Bronchial epithelial cell (primary cell): Measurements from ENCODE around the gene ANAPC15. TPM values are rescaled to one million over a fixed set of nuclear protein-coding genes. Genes with fewer than 3 reads are reported as not detected.

ENCODE experiments used
- DNase-seq: peaks from one replicate; pipeline ENCODE4 v3.0.0-alpha.2; 2010; ENCODE audit warnings: low read depth
- FAIRE-seq: peaks from 2 replicates; lab custom pipeline; 2011; peaks lifted over from hg19 to GRCh38; lab: Jason Lieb, UNC
- H3K27me3 ChIP-seq: 2 replicates; pipeline ENCODE4 v1.5.1; 2011; ENCODE audit warnings: low read length; ENCODE audit not compliant: control insufficient read depth, insufficient read depth
- H3K36me3 ChIP-seq: 2 replicates; pipeline ENCODE4 v1.5.1; 2011; ENCODE audit warnings: low read length; ENCODE audit not compliant: control insufficient read depth, insufficient read depth
- H3K4me3 ChIP-seq: 2 replicates; pipeline ENCODE4 v1.5.1; 2011; ENCODE audit warnings: mild to moderate bottlenecking, low read depth, low read length, control low read depth
- CTCF ChIP-seq: IDR thresholded peaks from 2 replicates; pipeline ENCODE4 v1.5.1; 2011; ENCODE audit warnings: mild to moderate bottlenecking, moderate library complexity, low read length, control low read depth, inconsistent platforms; ENCODE audit not compliant: insufficient read depth, severe bottlenecking
- total RNA-seq: library from RNA; depleted of rRNA; stranded (reverse); fragments of >200 nt; gene quantifications from 2 replicates; pipeline ENCODE4 v1.2.1, GENCODE V29; 2014

Gene ANAPC15
- total RNA-seq, 1 donor from 2014 or later: 19.0 TPM

- no peak for TF ChIP-seq CTCF
- no peak for FAIRE-seq
- no peak for DNase-seq
- Histone ChIP-seq H3K36me3 (peaks cover 2% of the 10 kb centered on the region), H3K27me3 (no peaks in the 10 kb centered on the region), H3K4me3 (peak overlapping the region; percentile 67)
Measured at GRCh38 chr11:72111300-72112142, 974 bp downstream of the ANAPC15 start.

GRCh38 chr11:72105888-72106287 is 6.6 kb downstream of the ANAPC15 start, which contains the start of gene TOMT:
TOMT (plus strand) TSS chr11:72105924; CDS start chr11:72105952, 28 bp downstream.
- no peak for TF ChIP-seq CTCF
- H3K27me3 ChIP-seq: no peaks in the 10 kb centered on the region
- no peak within 1 kb of the TSS for H3K4me3 ChIP-seq
- DNase-seq: no peak
- H3K36me3 ChIP-seq: peaks cover 4% of the 10 kb centered on the region
- FAIRE-seq: no peak

- FAIRE-seq (no peak), DNase-seq (no peak)
- Histone ChIP-seq H3K36me3 (peaks cover 13% of the 10 kb centered on the region), H3K4me3 (peak overlapping the region; percentile 26), H3K27me3 (no peaks in the 10 kb centered on the region)
- TF ChIP-seq CTCF: no peak
Measured at GRCh38 chr11:72103754-72104167, 8.7 kb downstream of the ANAPC15 start.

- peak; percentile 53 for TF ChIP-seq CTCF
- FAIRE-seq: no peak
- no peaks in the 10 kb centered on the region for H3K27me3 ChIP-seq
- peaks cover 19% of the 10 kb centered on the region for H3K36me3 ChIP-seq
- peak; percentile 95 for DNase-seq
- peak within 1 kb of the TSS; percentile 70 for H3K4me3 ChIP-seq
Measured at GRCh38 chr11:72102946-72103753, 9.3 kb downstream of the ANAPC15 start, which contains the start of gene LAMTOR1. LAMTOR1 (minus strand) TSS chr11:72103297; CDS start chr11:72103224, 73 bp downstream.

- Histone ChIP-seq H3K36me3 (peaks cover 25% of the 10 kb centered on the region), H3K27me3 (no peaks in the 10 kb centered on the region), H3K4me3 (peak overlapping the region; percentile 70)
- DNase-seq (no peak), FAIRE-seq (no peak)
- TF ChIP-seq CTCF: no peak
Measured at GRCh38 chr11:72102631-72102945, 9.9 kb downstream of the ANAPC15 start.
